ENCODE measurements around the gene LOXHD1.

LOXHD1 gene

GRCh38 chr18:46541626-46542189 is 115.3 kb downstream of the LOXHD1 start:
- DNase-seq = no peak

GRCh38 chr18:46538376-46538775 is 118.6 kb downstream of the LOXHD1 start:
- DNase-seq = no peak

GRCh38 chr18:46536215-46536874 is 120.7 kb downstream of the LOXHD1 start:
- no peak for DNase-seq

- DNase-seq = no peak
Observed at GRCh38 chr18:46531482-46531881, 125.5 kb downstream of the LOXHD1 start.

GRCh38 chr18:46528037-46528436 is 129.0 kb downstream of the LOXHD1 start:
- DNase-seq = no peak

- DNase-seq = no peak
Observed at GRCh38 chr18:46519870-46520269, 137.2 kb downstream of the LOXHD1 start.

- DNase-seq = no peak
Observed at GRCh38 chr18:46518438-46518837, 138.6 kb downstream of the LOXHD1 start.

- no peak for DNase-seq
Observed at GRCh38 chr18:46516555-46516954, 140.5 kb downstream of the LOXHD1 start.

GRCh38 chr18:46510386-46510785 is 146.6 kb downstream of the LOXHD1 start:
- DNase-seq = no peak

- no peak for DNase-seq
Observed at GRCh38 chr18:46509530-46509929, 147.5 kb downstream of the LOXHD1 start.

- DNase-seq = no peak
Observed at GRCh38 chr18:46506974-46507586, 149.9 kb downstream of the LOXHD1 start.

GRCh38 chr18:46502444-46502843 is 154.6 kb downstream of the LOXHD1 start:
- peak; percentile 15 for DNase-seq

GRCh38 chr18:46497129-46497528 is 159.9 kb downstream of the LOXHD1 start:
- no peak for DNase-seq

GRCh38 chr18:46488471-46489213 is 168.4 kb downstream of the LOXHD1 start:
- no peak for DNase-seq

GRCh38 chr18:46485675-46486194 is 171.3 kb downstream of the LOXHD1 start:
- DNase-seq = no peak

GRCh38 chr18:46484971-46485370 is 172.0 kb downstream of the LOXHD1 start:
- no peak for DNase-seq

GRCh38 chr18:46482831-46483230 is 174.2 kb downstream of the LOXHD1 start:
- no peak for DNase-seq

- DNase-seq = no peak
Observed at GRCh38 chr18:46481847-46482245, 175.2 kb downstream of the LOXHD1 start.

- no peak for DNase-seq
Observed at GRCh38 chr18:46481048-46481846, 175.8 kb downstream of the LOXHD1 start.

- DNase-seq = no peak
Observed at GRCh38 chr18:46480226-46480625, 176.8 kb downstream of the LOXHD1 start.

- no peak for DNase-seq
Observed at GRCh38 chr18:46478796-46479195, 178.2 kb downstream of the LOXHD1 start.

GRCh38 chr18:46477425-46478011 is 179.5 kb downstream of the LOXHD1 start:
- no peak for DNase-seq
